Testis (tissue), 3 donors: ENCODE results near the gene CKS1B. TPM values are rescaled to one million over a fixed set of nuclear protein-coding genes. Genes with fewer than 3 reads are reported as not detected.

Experiments
- DNase-seq: peaks from one replicate; pipeline ENCODE4 v3.0.0-alpha.2; 2019
- H3K27ac ChIP-seq, 2 donors: fragments of 200-600 bp; sonication (generic); one replicate each; pipeline ENCODE4 v1.5.1; 2019
- H3K27me3 ChIP-seq: fragments of 200-600 bp; sonication (generic); one replicate; pipeline ENCODE4 v1.5.1; 2019
- H3K36me3 ChIP-seq: fragments of 200-600 bp; sonication (generic); one replicate; pipeline ENCODE4 v1.5.1; 2017; ENCODE audit warnings: low read depth; ENCODE audit errors: missing control alignments
- H3K4me1 ChIP-seq: fragments of 200-600 bp; sonication (generic); one replicate; pipeline ENCODE4 v1.5.1; 2019
- H3K4me3 ChIP-seq, 2 donors: fragments of 200-600 bp; sonication (generic); one replicate each; pipeline ENCODE4 v1.5.1; 2017 to 2019
- H3K9me3 ChIP-seq: fragments of 200-600 bp; sonication (generic); one replicate; pipeline ENCODE4 v1.5.1; 2017
- POLR2A ChIP-seq: fragments of 450-650 bp; IDR thresholded peaks from one replicate; pipeline ENCODE4 v1.6.1; 2017; ENCODE audit warnings: antibody characterized with exemption, mild to moderate bottlenecking, moderate library complexity
- WGBS, 2 donors: methylation state at CpG; one replicate each; pipeline ENCODE4 v1.1.5; 2018; 5-methylcytosine and 5-hydroxymethylcytosine counted together
- intact Hi-C: fragments of 100-400 bp; cut with DNase I; formaldehyde crosslinking; loops from one replicate; pipeline ENCODE4 v1.15.1; 2023; ENCODE audit warnings: low total_unique reads
- polyA plus RNA-seq: library from polyadenylated mRNA; stranded (reverse); fragments of 350-450 nt; fragmentation: Illumina TruSeq; extraction: RNeasy Lipid Tissue Mini Kit (QIAGEN cat#74804); gene quantifications from one replicate; pipeline ENCODE4 v1.2.3, GENCODE V29; 2014; ENCODE audit warnings: low read depth, low replicate concordance; ENCODE audit not compliant: insufficient read depth
- total RNA-seq, 2 donors: library from RNA; depleted of rRNA; stranded (reverse); fragments of >200 nt; gene quantifications; one replicate each; pipeline ENCODE4 v1.2.3, GENCODE V29; 2016
- TF ChIP-seq, protein P1 (sequence below), 3 experiments: fragments of 450-650 bp in 2 of 3; fragments of 200-600 bp in 1 of 3; sonication (generic) in 1 of 3; IDR thresholded peaks; one replicate each; pipeline ENCODE4 v1.5.1; 2016 to 2019; ENCODE audit warnings: antibody characterized with exemption in 3 of 3, mild to moderate bottlenecking in 2 of 3, moderate library complexity in 1 of 3

CKS1B gene
- total and polyA plus RNA-seq, 3 donors from 2014 or later, result 45.5 to 100 (median 84.3) TPM

DNA sequence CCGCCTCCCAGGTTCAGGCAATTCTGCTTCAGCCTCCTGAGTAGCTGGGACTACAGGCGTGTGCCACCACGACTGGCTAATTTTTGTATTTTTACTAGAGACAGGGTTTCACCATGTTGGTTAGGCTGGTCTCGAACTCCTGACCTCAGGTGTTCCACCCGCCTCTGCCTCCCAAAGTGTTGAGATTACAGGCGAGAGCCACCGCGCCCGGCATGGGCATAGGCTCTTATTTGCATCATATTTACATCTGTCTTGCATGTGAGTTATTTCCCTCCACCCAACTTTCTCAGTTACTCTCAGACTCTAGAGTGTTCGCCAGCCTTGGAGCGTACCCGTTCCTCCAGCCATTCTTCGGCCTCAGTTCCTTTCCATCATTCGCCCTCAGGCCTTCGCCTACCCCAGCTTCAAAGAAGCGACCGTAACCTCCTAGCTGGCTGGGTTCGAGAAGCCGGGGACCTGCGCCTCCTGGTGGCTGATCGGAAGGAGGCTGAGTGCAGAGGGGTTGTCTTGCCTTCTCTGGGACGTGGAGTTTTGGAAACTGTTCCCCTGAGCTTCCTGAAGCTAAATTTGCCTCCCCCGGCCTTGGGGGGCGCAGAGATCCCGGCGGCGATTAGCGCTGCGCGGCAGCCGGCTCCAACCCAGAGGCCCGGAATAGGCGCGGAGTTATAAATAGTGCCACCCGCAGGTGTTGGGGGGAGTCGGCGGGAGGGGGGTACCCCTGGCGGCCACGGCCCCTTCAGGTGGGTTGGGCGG is 24.5 kb downstream of the CKS1B start:
- DNase-seq, result peak; percentile 70
- intact Hi-C loops, result no loop called here
- TF ChIP-seq, protein P1, sequence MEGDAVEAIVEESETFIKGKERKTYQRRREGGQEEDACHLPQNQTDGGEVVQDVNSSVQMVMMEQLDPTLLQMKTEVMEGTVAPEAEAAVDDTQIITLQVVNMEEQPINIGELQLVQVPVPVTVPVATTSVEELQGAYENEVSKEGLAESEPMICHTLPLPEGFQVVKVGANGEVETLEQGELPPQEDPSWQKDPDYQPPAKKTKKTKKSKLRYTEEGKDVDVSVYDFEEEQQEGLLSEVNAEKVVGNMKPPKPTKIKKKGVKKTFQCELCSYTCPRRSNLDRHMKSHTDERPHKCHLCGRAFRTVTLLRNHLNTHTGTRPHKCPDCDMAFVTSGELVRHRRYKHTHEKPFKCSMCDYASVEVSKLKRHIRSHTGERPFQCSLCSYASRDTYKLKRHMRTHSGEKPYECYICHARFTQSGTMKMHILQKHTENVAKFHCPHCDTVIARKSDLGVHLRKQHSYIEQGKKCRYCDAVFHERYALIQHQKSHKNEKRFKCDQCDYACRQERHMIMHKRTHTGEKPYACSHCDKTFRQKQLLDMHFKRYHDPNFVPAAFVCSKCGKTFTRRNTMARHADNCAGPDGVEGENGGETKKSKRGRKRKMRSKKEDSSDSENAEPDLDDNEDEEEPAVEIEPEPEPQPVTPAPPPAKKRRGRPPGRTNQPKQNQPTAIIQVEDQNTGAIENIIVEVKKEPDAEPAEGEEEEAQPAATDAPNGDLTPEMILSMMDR (IDR thresholded peaks at IDR 0.05), result peak; percentile 64 to 86 (median 83)
- TF ChIP-seq POLR2A, result no peak
- WGBS, 2 donors, result 10 to 11% methylated on average over 36 to 40 of the region's 40 CpGs
- H3K27me3 ChIP-seq, result no peaks in the 10 kb centered on the region
- no peaks in the 10 kb centered on the region for H3K36me3 ChIP-seq
- no peaks in the 10 kb centered on the region for H3K9me3 ChIP-seq
- peaks cover 16% of the 10 kb centered on the region for H3K4me1 ChIP-seq
- H3K4me3 ChIP-seq, result peak overlapping the region; percentile 77 to 84
- H3K27ac ChIP-seq, result peak overlapping the region; percentile 98

GRCh38 chr1:154999571-155000410 is 25.3 kb downstream of the CKS1B start:
- H3K9me3 ChIP-seq, result no peaks in the 10 kb centered on the region
- H3K27me3 ChIP-seq, result no peaks in the 10 kb centered on the region
- peak; percentile 53 for DNase-seq
- TF ChIP-seq, protein P1 (IDR thresholded peaks at IDR 0.05), result no peak
- TF ChIP-seq POLR2A, result no peak
- H3K4me3 ChIP-seq, result peak overlapping the region; percentile 77 to 84
- intact Hi-C loops, result no loop called here
- peaks cover 24% of the 10 kb centered on the region for H3K4me1 ChIP-seq
- H3K27ac ChIP-seq, result peak overlapping the region; percentile 98
- no peaks in the 10 kb centered on the region for H3K36me3 ChIP-seq
- WGBS, 2 donors, result 0 to 1% methylated on average over 22 to 50 of the region's 50 CpGs

DNA sequence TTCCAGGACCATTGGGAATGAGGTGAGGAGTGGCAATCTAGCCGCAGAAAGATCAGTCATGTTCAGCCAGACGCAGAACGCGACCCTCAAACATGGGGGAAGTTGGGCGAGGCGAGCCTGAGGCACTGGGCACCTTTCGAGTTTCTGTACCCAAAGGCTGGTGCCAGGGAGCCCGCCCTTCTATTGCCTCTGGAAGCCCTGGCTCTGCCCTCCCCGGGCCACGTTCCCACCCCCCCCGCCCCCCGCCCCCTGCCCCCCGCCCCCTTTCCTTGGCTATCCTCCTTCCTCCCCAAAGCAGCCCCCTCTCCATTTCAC is 25.9 kb downstream of the CKS1B start:
- intact Hi-C loops, result no loop called here

DNA sequence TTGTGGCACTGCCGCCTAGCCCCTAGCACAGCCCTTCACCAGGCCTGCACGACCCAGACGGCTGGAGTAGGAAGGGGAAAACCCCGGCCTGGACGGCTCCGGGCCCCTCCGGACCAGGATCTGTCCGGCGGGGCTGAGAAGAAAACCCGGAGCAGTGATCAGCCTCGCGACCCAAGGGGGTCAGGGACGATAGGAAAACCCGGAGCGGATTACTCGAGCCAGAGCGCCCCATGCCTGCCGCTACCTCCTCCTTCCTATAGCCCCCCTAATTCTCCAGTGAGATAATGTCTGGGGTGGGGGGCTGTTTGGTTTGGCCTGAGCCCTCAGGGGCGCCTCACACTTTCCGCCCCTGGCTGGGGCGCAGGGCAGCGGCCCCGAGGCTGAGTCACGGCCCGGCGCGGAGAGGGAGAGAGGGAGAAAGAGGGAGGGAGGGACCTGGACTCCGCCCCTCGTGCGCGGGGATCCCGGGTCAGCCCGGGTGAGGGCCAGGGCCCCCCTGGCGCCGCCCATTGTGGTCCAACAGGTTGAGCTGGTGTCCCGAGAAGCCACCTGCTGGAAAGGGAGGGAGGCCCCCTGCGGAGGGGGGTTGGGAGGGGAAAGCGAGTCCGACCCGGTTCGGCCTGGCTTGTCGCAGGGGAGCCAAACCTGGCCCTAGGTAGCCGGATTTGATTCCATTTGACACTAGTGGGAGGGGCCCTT is 26.4 kb downstream of the CKS1B start:
- H3K9me3 ChIP-seq, result no peaks in the 10 kb centered on the region
- TF ChIP-seq, protein P1 (IDR thresholded peaks at IDR 0.05), result peak in 2 of 3 experiments; percentile 22 to 33
- TF ChIP-seq POLR2A, result no peak
- DNase-seq, result peak; percentile 93
- no peaks in the 10 kb centered on the region for H3K27me3 ChIP-seq
- intact Hi-C loops, result no loop called here
- no peaks in the 10 kb centered on the region for H3K36me3 ChIP-seq
- peak overlapping the region; percentile 77 to 84 for H3K4me3 ChIP-seq
- WGBS, 2 donors, result 0 to 1% methylated on average over 14 to 43 of the region's 43 CpGs
- H3K27ac ChIP-seq, result peak overlapping the region; percentile 98
- H3K4me1 ChIP-seq, result peaks cover 31% of the 10 kb centered on the region

More for the DNA sequence above, 25.9 kb downstream of the CKS1B start:
- Histone ChIP-seq H3K27ac (peak overlapping the region; percentile 98), H3K4me1 (peaks cover 30% of the 10 kb centered on the region), H3K36me3 (no peaks in the 10 kb centered on the region), H3K9me3 (no peaks in the 10 kb centered on the region), H3K27me3 (no peaks in the 10 kb centered on the region), H3K4me3 (peak overlapping the region; percentile 77 to 84)
- 0 to 1% methylated on average over 9 to 13 of the region's 13 CpGs for WGBS, 2 donors
- no peak for TF ChIP-seq POLR2A
- TF ChIP-seq, protein P1 (IDR thresholded peaks at IDR 0.05), result no peak
- peak; percentile 50 for DNase-seq
